Esophagus muscularis mucosa (tissue), 3 donors: ENCODE measurements around the gene MN1.

Experiments used
- EP300 ChIP-seq: sonication (generic); formaldehyde crosslinking; IDR thresholded peaks from one replicate; pipeline ENCODE4 v1.6.1; 2017; ENCODE audit warnings: antibody characterized with exemption
- POLR2AphosphoS5 ChIP-seq, 2 donors: sonication (generic); formaldehyde crosslinking; IDR thresholded peaks; one replicate each; pipeline ENCODE4 v1.6.1; 2017; ENCODE audit warnings: antibody characterized with exemption in 2 of 2

- no peak for TF ChIP-seq EP300
- TF ChIP-seq POLR2AphosphoS5 (IDR thresholded peaks at IDR 0.05), result no peak
Observed at GRCh38 chr22:27725661-27726060, 75.9 kb downstream of the MN1 start.
